ENCODE measurements around the gene NFKBIE. TPM values are rescaled to one million over a fixed set of nuclear protein-coding genes. Genes with fewer than 3 reads are reported as not detected.
"Not testable (repeated sequence)": the region's sequence is repeated elsewhere in the genome, so short reads cannot be mapped to it uniquely, and the experiment has no call there.

Gene NFKBIE
- total and polyA plus RNA-seq, 7 donors = 4.7 to 16.2 (median 10.0) TPM

- no peak overlapping the region for H3K4me3 ChIP-seq
- TF ChIP-seq POLR2A (IDR thresholded peaks at IDR 0.05) (no peak), POLR2AphosphoS5 (IDR thresholded peaks at IDR 0.05) (no peak)
- TF ChIP-seq, protein P1, sequence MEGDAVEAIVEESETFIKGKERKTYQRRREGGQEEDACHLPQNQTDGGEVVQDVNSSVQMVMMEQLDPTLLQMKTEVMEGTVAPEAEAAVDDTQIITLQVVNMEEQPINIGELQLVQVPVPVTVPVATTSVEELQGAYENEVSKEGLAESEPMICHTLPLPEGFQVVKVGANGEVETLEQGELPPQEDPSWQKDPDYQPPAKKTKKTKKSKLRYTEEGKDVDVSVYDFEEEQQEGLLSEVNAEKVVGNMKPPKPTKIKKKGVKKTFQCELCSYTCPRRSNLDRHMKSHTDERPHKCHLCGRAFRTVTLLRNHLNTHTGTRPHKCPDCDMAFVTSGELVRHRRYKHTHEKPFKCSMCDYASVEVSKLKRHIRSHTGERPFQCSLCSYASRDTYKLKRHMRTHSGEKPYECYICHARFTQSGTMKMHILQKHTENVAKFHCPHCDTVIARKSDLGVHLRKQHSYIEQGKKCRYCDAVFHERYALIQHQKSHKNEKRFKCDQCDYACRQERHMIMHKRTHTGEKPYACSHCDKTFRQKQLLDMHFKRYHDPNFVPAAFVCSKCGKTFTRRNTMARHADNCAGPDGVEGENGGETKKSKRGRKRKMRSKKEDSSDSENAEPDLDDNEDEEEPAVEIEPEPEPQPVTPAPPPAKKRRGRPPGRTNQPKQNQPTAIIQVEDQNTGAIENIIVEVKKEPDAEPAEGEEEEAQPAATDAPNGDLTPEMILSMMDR (IDR thresholded peaks at IDR 0.05) = no peak
- 72 to 88% methylated on average over 14 of the region's 14 CpGs for WGBS, 2 donors
- intact Hi-C loops (cut with DNase I) = loop anchor here (1.0 to 10.0 kb wide), 4 partner anchors 12 to 139 kb away; no protein-coding TSS in a partner anchor
- DNase-seq = no peak
- H3K27me3 ChIP-seq = no peaks in the 10 kb centered on the region
- peaks cover 0 to 95% (median 92%) of the 10 kb centered on the region in 4 donors for H3K4me1 ChIP-seq
- no peaks in the 10 kb centered on the region for H3K9me3 ChIP-seq
- peaks cover 24 to 42% (median 35%) of the 10 kb centered on the region in 4 donors for H3K36me3 ChIP-seq
- peak overlapping the region; percentile 94 to 98 (median 97) for H3K27ac ChIP-seq
Measured at GRCh38 chr6:44233567-44234100, 31.7 kb downstream of the NFKBIE start.

GRCh38 chr6:44232676-44233566 is 32.4 kb downstream of the NFKBIE start:
- Histone ChIP-seq H3K27ac (peak overlapping the region; percentile 94 to 98 (median 97)), H3K4me1 (peaks cover 0 to 97% (median 94%) of the 10 kb centered on the region in 4 donors), H3K36me3 (peaks cover 24 to 42% (median 35%) of the 10 kb centered on the region in 4 donors), H3K4me3 (no peak overlapping the region), H3K9me3 (no peaks in the 10 kb centered on the region), H3K27me3 (no peaks in the 10 kb centered on the region)
- no peak for DNase-seq
- no peak for TF ChIP-seq EP300 (IDR thresholded peaks at IDR 0.05)
- no peak for TF ChIP-seq POLR2A (IDR thresholded peaks at IDR 0.05)
- TF ChIP-seq, protein P1 (IDR thresholded peaks at IDR 0.05) = no peak
- TF ChIP-seq POLR2AphosphoS5 (IDR thresholded peaks at IDR 0.05) = no peak
- intact Hi-C loops (cut with DNase I) = loop anchor here (10.0 kb wide), 1 partner anchor 138 kb away; no protein-coding TSS in a partner anchor
- WGBS, 2 donors = 84 to 93% methylated on average over 16 of the region's 16 CpGs

DNA sequence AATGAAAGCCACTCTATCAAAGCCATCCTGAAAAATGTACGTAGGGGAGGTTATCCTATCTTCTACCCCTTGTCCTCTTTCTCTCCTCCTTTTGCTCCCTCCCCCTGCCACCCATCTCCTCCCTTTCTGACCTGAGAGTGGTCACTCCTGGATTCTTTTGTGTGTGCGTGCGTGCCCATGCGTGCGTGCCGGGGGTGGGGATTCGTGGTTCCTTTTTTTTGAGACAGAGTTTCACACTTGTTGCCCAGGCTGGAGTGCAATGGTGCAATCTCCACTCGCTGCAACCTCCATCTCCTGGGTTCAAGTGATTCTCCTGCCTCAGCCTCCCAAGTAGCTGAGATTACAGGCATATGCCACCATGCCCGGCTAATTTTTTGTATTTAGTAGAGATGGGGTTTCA is 33.9 kb downstream of the NFKBIE start:
- not testable (repeated sequence) for H3K27me3 ChIP-seq, H3K4me3 ChIP-seq, DNase-seq, H3K9me3 ChIP-seq
- peak overlapping the region; percentile 94 to 98 (median 97) for H3K27ac ChIP-seq
- H3K36me3 ChIP-seq = peaks cover 24 to 42% (median 35%) of the 10 kb centered on the region in 4 donors
- peaks cover 0 to 100% (median 97%) of the 10 kb centered on the region in 4 donors for H3K4me1 ChIP-seq
- intact Hi-C loops (cut with DNase I) = loop anchor here (10.0 kb wide), 1 partner anchor 137 kb away; no protein-coding TSS in a partner anchor
- 92 to 93% methylated on average over 9 of the region's 9 CpGs for WGBS, 2 donors

DNA sequence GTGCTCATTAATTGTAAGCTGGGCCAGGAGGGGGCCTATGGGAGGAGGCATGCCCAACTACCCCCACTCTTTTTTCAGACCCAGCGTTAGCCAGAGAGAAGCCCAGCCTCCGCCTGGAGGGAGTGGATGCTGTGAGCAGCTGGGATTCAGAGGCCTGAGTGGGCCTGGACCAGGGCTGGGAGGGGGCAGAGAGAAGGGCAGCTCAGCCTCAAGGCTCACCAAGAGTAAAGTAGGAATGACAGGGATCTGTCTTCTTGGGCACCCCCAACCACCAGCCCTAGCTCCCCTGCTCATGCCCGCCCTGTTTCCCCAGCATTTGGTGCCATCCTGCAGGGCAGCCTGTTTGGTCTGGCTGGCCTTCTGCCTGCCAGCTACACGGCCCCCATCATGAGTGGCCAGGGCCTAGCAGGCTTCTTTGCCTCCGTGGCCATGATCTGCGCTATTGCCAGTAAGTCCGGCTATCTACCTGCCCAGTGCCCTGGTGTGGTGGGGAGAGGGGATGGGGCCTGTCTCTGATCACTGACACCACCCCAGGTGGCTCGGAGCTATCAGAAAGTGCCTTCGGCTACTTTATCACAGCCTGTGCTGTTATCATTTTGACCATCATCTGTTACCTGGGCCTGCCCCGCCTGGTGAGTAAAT is 35.2 kb downstream of the NFKBIE start:
- peaks cover 0 to 100% (median 98%) of the 10 kb centered on the region in 4 donors for H3K4me1 ChIP-seq
- TF ChIP-seq POLR2AphosphoS5 (IDR thresholded peaks at IDR 0.05) (no peak), EP300 (IDR thresholded peaks at IDR 0.05) (no peak), POLR2A (IDR thresholded peaks at IDR 0.05) (no peak)
- TF ChIP-seq, protein P1 (IDR thresholded peaks at IDR 0.05) = no peak

More for the DNA sequence above, 35.2 kb downstream of the NFKBIE start:
- Histone ChIP-seq H3K9me3 (no peaks in the 10 kb centered on the region), H3K27me3 (no peaks in the 10 kb centered on the region), H3K36me3 (peaks cover 24 to 42% (median 35%) of the 10 kb centered on the region in 4 donors), H3K27ac (peak overlapping the region; percentile 94 to 98 (median 97)), H3K4me3 (no peak overlapping the region)
- DNase-seq = no peak
- intact Hi-C loops (cut with DNase I) = loop anchor here (10.0 kb wide), 1 partner anchor 135 kb away; no protein-coding TSS in a partner anchor
- WGBS, 2 donors = 94 to 97% methylated on average over 10 of the region's 10 CpGs
